ENCODE results near the gene HAGHL. TPM values are rescaled to one million over a fixed set of nuclear protein-coding genes. Genes with fewer than 3 reads are reported as not detected.

Gene HAGHL
- polyA plus RNA-seq, 1 experiment, result 7.0 TPM

DNA sequence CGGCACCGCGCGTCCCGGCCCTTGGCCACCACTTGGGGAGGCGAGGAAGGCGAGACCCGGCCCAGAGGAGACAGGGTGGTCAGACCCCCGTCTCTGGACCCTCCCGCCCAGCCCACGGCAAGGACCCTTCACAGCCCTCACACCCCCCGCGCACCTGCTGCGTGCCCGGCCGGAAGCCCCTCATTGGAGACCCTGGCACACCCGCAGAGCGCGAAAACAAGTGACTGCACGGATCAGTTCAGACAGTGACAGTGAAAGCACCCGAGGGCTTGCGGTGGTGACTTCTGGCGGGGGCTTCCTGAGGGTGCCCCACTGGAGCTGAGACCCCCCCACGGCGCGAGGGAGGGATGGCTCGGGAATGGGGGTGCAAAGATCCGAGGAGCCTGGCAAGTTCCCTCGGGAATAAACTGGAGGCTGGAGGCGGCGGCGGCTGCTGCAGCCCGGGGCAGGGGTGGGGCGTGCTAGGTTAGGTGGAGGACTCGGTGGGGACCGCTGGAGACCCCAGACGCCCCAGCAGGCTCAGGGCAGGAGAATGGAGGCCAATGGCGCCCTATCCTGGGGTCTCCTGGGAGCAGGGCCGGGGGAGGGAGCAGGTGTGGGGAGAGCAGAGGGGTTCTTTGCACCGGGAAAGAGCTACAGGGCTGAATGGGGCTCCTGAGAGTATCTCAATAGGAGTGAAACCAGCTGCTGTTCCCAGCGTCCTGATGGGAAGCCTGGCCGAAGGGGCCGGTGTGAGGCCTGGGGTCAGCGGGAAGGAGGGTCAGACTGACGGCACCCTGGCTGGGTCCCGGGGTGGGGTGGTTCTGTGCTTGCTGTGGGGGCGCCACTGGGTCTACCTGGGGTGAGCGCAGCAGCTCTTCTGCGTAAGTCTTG lies 20.5 kb upstream of the HAGHL start:
- ChIA-PET POLR2A (no interaction called here), CTCF (interaction anchor here (0.8 to 5.2 kb wide), 3 partner anchors 9 to 349 kb away, joined by 4 to 47 read pairs (median 8); no protein-coding TSS in a partner anchor)
- peak overlapping the region; percentile 5; the same call in 1 of the 2 replicates for H3K4me3 ChIP-seq (ENCODE audit: low read depth, low read length)
- TF ChIP-seq, protein P1, sequence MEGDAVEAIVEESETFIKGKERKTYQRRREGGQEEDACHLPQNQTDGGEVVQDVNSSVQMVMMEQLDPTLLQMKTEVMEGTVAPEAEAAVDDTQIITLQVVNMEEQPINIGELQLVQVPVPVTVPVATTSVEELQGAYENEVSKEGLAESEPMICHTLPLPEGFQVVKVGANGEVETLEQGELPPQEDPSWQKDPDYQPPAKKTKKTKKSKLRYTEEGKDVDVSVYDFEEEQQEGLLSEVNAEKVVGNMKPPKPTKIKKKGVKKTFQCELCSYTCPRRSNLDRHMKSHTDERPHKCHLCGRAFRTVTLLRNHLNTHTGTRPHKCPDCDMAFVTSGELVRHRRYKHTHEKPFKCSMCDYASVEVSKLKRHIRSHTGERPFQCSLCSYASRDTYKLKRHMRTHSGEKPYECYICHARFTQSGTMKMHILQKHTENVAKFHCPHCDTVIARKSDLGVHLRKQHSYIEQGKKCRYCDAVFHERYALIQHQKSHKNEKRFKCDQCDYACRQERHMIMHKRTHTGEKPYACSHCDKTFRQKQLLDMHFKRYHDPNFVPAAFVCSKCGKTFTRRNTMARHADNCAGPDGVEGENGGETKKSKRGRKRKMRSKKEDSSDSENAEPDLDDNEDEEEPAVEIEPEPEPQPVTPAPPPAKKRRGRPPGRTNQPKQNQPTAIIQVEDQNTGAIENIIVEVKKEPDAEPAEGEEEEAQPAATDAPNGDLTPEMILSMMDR (IDR thresholded peaks at IDR 0.05; ENCODE audit: insufficient read depth, low read depth, low read length), result no peak
- no peak for DNase-seq (ENCODE audit: low read depth)
- H3K27me3 ChIP-seq (ENCODE audit: control insufficient read depth, insufficient read depth, low read length), result peaks cover 37% of the 10 kb centered on the region
- H3K36me3 ChIP-seq (ENCODE audit: control insufficient read depth, insufficient read depth, low read length), result no peaks in the 10 kb centered on the region

DNA sequence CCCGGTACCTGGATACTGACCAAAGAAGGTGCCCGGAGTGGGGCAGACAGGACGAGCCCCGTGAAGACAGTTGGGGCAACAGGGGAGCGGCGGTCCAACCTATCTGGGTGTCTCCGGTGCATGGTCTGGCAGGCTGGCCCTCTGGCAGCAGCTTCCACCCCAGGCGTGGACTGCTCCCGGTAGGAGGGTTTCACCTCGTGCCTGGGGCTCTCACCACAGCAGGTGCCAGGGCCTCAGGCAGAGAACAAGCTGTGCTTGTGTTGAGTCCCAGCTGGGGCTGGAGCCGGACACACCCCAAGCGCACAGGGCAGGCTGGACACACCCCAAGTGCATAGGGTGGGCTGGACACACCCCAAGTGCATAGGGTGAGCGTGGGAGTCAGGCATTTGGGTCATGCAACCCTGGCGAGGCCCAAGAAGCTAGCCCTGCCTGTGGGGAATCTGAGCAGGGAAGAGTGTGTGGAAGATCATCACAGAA lies 19.8 kb upstream of the HAGHL start:
- DNase-seq (ENCODE audit: low read depth), result no peak
- H3K4me3 ChIP-seq (ENCODE audit: low read depth, low read length), result no peak overlapping the region
- no peaks in the 10 kb centered on the region for H3K36me3 ChIP-seq (ENCODE audit: control insufficient read depth, insufficient read depth, low read length)
- ChIA-PET POLR2A (no interaction called here), CTCF (interaction anchor here (0.8 to 5.2 kb wide), 3 partner anchors 8 to 348 kb away, joined by 4 to 47 read pairs (median 8); no protein-coding TSS in a partner anchor)
- H3K27me3 ChIP-seq (ENCODE audit: control insufficient read depth, insufficient read depth, low read length), result peaks cover 32% of the 10 kb centered on the region
- TF ChIP-seq, protein P1 (IDR thresholded peaks at IDR 0.05; ENCODE audit: insufficient read depth, low read depth, low read length), result no peak

GRCh38 chr16:708019-708418 lies 18.9 kb upstream of the HAGHL start:
- no peak for DNase-seq (ENCODE audit: low read depth)
- H3K27me3 ChIP-seq (ENCODE audit: control insufficient read depth, insufficient read depth, low read length), result peaks cover 30% of the 10 kb centered on the region
- H3K4me3 ChIP-seq (ENCODE audit: low read depth, low read length), result no peak overlapping the region
- POLR2A ChIA-PET, result no interaction called here
- CTCF ChIA-PET, result interaction anchor here (3.2 to 5.2 kb wide), 2 partner anchors 77 to 347 kb away, joined by 8 to 47 read pairs; no protein-coding TSS in a partner anchor
- TF ChIP-seq, protein P1 (IDR thresholded peaks at IDR 0.05; ENCODE audit: insufficient read depth, low read depth, low read length), result no peak
- H3K36me3 ChIP-seq (ENCODE audit: control insufficient read depth, insufficient read depth, low read length), result no peaks in the 10 kb centered on the region

- POLR2A ChIA-PET, result no interaction called here
- no peak for DNase-seq (ENCODE audit: low read depth)
- TF ChIP-seq, protein P1 (IDR thresholded peaks at IDR 0.05; ENCODE audit: insufficient read depth, low read depth, low read length), result no peak
- no peak overlapping the region for H3K4me3 ChIP-seq (ENCODE audit: low read depth, low read length)
- CTCF ChIA-PET, result interaction anchor here (1.4 to 5.2 kb wide), 3 partner anchors 25 to 346 kb away, joined by 3 to 47 read pairs (median 8); partner anchors contain the start of gene JMJD8
- no peaks in the 10 kb centered on the region for H3K36me3 ChIP-seq (ENCODE audit: control insufficient read depth, insufficient read depth, low read length)
- H3K27me3 ChIP-seq (ENCODE audit: control insufficient read depth, insufficient read depth, low read length), result peaks cover 23% of the 10 kb centered on the region
Measured at GRCh38 chr16:708959-709358, 17.9 kb upstream of the HAGHL start.

Measured in BJ (cell line).